CD4-positive, alpha-beta T cell treated with Interleukin-17A for 4 hours (primary cell): ENCODE measurements around the gene OR52E5.

Experiments
- DNase-seq: peaks from one replicate; pipeline ENCODE4 v3.0.0-alpha.2; 2020; ENCODE audit warnings: mixed read lengths

The OR52E5 gene

GRCh38 chr11:5937868-5938602, 45.0 kb downstream of the OR52E5 start:
- DNase-seq = no peak

GRCh38 chr11:5938603-5938965, 45.6 kb downstream of the OR52E5 start:
- DNase-seq = no peak

GRCh38 chr11:5940748-5941147, 47.7 kb downstream of the OR52E5 start:
- DNase-seq = no peak

GRCh38 chr11:5941951-5942350, 48.9 kb downstream of the OR52E5 start, which contains the start of gene OR56A3:
Gene OR56A3 (plus strand): TSS chr11:5942251. CDS start chr11:5947347, 5,096 bp downstream.
- DNase-seq = no peak
